HG02973 (cell line): ENCODE data around the gene AWAT2.

ENCODE experiments used
- ATAC-seq: cut with Tn5 transposase; IDR thresholded peaks from one replicate; pipeline ENCODE4 v1.9.1; 2021; ENCODE audit warnings: moderate library complexity; ENCODE audit not compliant: unreplicated experiment

Gene AWAT2, protein sequence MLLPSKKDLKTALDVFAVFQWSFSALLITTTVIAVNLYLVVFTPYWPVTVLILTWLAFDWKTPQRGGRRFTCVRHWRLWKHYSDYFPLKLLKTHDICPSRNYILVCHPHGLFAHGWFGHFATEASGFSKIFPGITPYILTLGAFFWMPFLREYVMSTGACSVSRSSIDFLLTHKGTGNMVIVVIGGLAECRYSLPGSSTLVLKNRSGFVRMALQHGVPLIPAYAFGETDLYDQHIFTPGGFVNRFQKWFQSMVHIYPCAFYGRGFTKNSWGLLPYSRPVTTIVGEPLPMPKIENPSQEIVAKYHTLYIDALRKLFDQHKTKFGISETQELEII

DNA sequence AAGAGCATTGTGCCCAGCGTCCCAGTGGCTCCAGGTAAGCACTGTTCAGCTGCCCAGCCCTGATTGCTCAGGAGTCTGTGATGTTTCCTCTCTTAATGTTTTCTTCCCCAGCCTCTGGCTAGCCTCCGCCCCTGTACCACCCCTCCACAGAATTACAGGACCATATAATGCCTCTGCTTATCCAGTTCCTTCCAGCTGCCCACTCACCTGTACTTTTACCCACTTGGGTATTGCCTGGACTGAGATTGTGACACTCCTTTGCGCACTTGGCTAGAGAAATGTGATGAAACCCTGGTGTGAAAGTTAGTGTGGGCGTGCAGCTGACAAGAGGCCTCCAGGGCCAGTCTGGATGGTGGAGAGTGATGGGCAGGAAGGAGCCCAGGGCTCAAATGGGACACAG is at the start of gene AWAT2:
AWAT2 (minus strand) TSS at position 14 of the 400 bp plus-strand sequence; CDS start at position 8, 6 bp downstream.
- ATAC-seq, result no peak

DNA sequence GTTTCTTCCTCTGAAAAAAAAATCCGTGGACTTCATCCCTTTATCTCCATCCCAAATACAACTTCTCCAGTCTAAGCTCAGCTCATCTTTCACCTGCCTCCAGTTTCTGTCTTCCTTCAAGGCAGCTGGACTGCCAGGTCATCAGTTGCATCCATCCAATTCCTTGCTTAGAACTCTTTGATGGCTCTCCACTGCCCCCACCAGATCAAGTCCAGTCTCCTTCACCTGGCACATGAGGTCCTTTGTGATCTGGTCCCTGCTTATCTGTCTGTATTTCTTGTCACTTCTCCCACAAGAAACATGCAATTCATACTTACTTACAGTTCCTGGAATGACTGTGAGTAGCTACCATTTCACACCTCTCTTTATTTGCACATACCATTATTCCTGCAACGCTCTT is 46.3 kb upstream of the AWAT2 start:
- ATAC-seq, result no peak

DNA sequence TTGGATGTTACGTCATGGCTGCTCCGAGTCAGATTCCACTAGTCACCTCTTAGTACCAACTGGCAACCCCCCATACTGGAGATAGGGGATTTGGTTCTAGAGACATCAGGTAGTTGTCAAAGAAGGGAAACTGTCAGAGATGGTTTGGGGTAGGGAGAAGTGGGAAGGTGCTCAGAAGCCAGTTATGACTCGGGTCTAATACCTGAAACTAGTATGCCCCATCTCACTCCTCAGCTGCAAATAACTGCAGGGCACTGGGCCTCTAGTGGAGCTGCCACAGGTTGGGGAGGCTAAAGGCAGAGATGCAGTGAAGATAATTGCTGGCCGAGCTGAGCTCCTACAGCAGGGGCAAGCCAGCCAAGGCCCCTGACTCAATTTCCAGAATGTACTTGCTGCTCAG is 42.5 kb upstream of the AWAT2 start:
- no peak for ATAC-seq

DNA sequence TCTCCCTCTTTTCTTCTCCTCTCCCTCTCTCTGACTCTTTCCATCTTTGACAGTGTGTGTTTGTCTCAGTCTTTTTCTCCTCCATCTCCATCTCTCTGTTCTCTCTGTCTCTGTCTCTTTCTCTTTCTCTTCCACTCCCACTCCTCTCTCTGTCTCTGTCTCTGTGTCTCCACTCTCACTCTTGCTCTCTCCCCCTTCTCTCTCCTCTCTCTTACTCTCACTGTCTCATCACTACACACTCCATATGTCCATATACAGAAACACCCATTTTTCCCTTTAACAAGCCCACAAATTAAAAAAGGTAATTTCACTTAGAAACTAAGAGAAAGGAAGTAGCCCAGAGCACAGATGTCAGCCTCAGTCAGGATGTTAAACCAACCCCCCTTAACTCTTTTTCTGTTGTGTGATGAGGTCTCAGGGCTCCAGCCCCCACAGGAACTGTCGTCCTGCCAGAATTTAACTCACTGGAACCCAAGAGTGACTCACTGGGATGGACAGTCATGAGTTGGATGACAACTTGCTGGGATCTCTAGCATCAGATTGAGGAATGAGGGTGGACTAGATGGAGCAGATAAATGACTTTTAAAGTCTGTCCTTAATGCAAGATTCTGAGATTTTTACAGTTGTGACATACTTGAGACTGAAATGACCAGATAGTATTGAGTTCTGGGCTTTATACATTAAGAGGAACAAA is 40.0 kb upstream of the AWAT2 start:
- ATAC-seq, result no peak

DNA sequence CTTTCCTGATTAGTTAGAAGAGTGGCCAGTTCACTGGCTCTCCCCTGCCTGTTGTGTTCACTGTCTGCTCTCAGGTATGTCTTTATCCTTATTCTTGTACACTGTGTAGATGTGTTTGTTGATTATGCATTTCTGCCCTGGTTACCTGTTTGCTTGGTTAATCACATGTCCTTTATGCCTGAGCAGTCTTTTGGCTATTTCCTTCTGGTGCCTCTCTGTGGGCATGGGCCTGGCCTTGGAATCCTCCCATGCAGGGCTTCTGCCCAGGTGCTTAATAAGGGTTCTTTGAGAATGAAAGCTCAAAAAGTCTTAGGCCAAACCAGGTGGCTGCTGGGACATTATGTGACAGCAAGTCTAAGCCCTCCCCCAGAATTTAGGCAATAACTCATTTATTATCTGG is 39.0 kb upstream of the AWAT2 start:
- no peak for ATAC-seq

DNA sequence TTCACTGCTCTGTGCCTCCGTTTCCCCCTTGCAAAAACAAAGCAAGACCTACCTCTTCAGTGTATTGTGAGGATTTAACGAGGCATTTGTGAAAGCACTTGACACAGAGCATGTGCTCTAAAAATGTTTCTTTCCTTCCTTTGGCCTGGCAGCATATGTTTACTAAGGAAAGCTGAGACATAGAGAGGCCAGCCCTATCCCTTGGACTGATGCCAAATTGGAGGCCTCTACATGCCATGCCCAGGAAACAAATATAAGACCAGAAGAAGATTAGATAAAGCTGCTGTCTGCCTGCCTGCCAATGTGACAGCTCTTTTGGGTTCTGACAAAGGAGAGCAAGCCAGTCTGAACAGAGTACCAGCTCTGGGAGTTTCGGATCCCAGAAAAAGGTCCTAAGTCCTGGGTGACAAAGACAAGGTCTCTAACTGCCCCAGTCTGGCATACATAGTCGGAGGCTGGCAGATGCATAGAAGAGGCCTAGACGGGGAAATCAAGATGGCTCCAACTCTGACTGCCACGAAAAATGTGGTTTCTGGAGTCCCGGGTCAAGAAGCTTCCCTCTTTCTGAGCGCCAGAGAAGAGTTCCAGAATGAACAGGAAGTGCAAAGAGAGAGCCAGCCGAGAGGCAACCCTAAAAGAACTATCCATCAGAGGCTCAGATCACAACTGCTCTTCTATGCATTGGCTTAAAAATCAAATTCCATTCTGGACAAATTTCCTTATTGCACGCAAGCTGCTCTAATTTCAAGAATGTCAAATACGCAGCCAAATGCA is 38.3 kb upstream of the AWAT2 start:
- no peak for ATAC-seq

DNA sequence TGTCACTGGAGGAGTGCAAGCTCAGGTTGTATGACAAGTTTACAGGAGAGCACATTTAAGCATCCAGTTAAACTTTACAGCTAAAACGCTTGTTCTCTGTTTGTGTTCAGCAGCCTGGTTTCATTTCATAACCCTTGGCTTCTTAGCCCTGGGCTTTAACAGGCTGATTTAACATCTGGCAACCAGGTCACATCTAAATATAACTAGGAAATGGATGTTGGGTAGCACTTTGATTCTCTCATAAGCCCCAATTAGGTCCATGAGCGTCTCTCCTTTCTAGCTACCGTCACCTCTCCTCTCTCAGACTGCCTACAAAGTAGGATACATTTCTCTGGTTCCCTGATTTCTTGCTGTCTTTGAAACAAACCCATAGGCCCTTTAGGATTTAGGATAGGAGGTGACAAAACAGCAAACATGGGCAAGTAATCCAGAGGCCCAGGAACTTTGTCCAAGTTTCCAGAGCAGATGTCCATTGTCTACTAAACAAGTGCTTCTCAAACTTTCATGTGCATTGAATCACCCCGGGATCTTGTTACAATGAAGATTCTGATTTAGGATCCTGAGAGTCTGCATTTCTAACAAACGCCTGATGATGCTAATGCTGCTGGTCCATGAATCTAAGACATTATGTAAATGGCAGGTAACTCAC is 35.0 kb upstream of the AWAT2 start:
- ATAC-seq, result no peak

DNA sequence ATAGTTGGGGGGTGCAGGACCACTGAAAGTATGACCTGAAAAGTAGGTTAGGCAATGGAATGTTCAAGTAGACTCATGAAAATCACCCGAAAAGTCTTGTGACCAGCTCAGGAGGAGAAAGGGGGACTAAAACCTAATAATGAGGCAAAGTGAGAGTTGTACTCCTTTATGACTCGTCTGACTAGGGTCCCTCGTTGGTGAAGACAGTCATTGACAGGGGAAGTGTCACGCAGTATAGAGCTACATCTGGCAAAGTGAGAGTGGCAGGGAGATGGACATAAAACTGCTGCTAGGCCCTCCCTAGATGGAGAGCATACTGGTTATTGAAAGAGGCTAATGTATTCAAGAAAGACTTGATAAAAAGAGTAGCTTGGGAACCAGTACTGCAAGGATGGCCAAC is 33.0 kb upstream of the AWAT2 start:
- no peak for ATAC-seq

DNA sequence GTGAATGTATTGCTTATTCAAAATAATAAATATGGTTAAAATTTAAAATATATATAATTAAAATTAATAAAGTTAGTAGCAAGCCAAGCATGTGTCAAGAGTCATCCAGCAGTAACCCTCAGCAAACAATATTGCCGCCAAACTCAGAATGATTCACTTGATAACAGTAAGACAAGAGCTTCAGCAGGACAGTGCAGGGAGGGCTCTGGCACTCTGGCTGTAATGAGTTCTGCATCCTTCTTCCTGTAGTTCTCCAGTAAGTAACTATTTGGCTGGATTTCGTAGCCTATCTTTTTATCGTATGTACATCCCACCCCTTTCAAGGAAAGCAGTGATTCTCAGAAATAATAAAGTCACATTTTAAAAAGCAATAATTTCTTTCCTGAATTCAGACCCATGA is 30.1 kb upstream of the AWAT2 start:
- ATAC-seq, result no peak

DNA sequence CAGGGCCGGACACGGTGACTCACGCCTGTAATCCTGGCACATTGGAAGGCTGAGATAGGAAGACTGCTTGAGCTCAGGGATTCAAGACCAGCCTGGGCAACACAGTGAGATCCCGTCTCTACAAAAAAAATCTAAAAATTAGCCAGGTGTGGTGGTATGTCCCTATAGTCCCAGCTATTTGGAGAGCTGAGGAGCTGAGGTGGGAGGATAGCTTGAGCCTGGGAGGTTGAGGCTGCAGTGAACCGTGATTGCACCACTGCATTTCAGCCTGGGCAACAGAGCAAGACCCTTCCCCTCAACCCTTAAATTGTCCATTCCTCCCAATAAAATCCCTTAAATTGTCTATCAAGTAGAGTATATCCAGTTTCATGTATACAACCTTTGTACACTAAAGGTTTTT is 29.6 kb upstream of the AWAT2 start:
- no peak for ATAC-seq

DNA sequence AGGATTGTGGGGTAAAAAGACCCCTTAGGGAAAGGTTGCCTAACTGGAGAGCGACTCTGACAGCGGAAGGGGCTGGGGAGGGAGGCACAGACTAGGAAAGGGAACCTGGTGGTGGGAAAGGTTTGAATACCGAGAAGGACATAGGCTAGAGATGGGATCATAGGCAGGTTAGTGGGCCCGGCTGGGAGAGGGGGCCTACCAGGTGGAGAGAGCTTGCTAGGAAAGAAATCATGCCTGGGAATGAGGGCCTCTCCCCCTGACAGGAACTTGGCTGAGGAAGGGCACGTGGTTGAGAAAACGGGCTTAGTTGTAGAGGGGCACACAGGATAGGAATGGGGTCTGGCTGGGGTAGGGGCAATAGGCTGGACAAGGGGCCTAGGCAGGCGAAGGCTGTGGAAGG is 16.9 kb upstream of the AWAT2 start:
- no peak for ATAC-seq

DNA sequence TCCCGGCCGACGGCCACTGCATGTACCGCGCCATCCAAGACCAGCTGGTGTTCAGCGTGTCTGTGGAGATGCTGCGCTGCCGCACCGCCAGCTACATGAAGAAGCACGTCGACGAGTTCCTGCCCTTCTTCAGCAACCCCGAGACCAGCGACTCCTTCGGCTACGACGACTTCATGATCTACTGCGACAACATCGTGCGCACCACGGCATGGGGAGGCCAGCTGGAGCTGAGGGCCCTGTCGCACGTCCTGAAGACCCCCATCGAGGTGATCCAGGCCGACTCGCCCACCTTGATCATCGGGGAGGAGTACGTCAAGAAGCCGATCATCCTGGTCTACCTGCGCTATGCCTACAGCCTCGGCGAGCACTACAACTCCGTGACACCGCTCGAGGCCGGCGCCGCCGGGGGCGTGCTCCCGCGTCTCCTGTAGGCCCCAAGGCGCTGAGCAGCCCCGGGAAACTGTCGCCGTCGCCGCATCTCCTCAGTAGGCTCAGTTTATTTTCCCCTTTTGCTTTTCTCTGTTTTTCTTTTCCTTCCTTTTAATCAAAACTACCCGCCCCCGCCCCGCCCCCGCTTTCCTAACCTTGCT is 13.3 kb upstream of the AWAT2 start:
- no peak for ATAC-seq

DNA sequence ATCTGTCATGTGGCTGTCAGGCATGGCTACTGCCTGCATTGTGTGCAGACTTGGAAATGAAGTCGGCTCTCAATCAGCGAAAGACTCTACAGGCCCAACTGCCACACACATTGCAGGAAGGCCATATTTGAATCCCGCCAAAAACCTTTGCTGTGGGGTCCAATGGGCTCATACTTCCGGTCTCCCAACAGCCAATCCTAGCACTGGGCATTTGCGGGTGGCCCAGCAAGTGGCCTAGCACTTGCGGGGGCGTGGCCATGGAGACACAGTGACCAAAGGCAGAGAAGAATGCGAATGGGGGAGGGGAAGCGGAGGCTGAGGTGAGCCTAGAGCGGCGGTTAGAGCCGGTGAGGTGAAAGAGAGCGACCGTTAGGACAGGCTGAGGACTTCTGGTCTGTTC is 12.3 kb upstream of the AWAT2 start, which contains the start of gene OTUD6A:
OTUD6A (plus strand) TSS at position 382 of the 400 bp plus-strand sequence. CDS start 68 bp downstream, outside the sequence.
- no peak for ATAC-seq

DNA sequence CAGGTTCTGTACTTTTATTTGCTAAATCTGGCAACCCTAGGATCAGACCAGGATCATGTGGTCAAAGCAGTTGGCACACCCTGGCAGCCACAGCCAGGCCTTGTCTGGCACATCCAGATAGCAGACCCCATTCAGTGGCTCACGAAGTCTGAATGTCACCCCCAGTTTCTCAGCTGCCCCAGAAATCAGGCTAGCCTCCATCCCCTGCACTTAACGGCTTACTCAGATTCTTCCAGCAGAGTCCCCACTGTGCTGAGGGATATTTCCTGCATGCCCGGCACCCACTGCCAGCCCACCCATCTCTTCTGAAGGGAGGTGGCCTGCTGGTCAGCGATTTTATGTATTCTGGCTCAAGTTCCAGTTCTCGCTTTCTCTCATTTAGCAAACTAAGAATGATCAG is 4.7 kb upstream of the AWAT2 start:
- no peak for ATAC-seq

DNA sequence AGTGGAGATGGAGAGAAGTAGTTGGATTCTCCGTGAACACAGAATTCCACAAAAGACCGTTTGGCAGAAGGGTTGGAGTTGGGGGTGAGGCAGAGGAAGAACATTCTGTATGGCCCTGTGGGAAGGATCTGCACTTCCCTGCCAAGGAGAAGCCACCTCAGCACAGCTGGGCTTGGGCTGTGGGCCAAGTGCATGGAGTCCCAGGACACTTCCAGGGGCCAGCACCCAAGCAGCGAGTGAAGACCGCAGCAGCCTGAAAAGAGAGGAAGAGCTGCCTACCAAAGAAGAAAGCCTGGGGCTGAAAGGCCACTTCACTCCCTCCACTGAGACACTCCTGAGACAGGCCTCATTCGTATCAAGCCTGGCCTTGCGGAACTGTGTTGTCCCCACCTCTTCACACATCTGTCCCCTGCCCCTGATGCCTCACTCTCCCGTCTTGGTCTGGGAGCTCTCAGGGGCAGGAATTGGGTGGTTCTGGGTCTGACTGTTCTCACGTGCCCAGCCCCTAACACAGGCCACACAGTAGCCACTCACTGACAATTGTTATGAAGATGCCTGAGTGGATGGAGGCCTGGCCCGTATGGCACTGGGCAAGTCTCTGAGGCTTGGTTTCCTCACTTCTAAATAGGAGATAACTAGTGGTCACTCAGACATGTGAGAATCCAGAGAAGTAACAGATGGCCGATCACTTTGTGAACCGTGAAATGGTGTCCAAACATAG is 3.3 kb upstream of the AWAT2 start:
- ATAC-seq, result no peak

DNA sequence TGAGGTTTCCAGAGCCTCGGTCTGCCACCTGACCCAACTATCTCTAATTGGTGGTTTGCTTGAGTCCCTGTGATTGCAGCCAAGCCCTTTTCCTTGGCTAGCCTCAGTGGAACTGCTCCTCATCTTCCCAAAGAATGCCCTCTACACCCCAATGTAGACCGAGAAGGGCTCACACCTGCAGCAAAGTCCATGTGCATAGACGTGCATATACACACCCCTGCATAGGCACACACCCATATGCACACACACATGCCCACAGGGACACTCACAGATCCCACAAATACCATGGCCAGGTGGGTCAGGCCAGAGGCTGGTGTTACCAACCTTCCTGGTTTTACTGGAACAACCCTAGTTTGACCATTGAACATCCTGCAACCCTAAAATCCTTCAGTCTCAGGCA is 332 bp downstream of the AWAT2 start:
- no peak for ATAC-seq

DNA sequence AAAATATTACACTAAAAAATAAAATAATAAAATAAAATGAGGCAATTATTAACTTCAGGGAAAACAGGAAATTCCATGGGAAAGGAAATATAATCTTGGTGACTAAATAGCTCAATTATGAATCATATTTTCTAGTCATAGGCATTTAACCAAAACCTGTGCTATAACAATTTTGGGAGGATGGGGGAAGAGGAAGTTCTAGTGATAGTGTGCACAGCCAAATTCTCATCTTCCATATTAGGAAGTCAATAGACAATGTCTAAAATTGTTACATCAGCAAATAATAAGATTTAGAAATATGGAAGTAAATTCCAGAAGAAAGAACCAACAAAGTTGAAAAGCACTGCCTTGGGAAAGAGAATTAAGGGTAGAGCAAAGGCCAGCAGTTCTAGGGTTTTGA is 2.8 kb downstream of the AWAT2 start:
- ATAC-seq, result no peak

DNA sequence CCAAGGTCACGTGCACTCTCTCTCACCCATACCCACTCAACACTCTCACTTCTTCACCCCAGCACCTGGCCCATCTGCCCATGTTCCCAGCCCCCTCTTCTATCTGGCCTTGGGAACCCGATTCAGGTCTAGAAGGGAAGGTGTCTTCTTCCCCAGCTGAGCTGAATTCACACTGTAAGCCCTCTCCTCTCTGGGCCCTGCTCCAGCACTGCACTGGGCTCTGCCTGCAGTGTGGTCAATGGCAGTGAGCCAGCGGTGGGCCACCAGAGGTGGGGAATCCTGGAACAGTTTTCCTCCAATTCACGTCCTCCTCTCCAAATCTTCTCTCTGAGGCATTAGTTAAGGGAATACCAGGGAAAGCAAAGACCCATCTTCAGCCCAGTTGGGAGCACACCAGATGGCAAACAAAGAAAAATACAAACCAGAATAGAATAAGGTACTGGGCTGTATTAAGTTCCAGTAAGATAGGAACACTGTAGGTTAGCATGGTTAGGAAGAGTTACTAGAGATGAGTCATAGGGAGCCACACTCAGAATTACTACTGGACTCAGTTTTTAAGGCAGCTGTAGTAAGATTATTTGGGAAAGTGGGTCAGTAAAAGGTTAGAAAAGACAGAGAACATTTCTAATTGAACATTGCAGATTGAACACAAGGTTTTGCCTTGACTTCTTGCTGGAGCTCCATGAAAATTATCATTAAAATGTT is 5.0 kb downstream of the AWAT2 start:
- ATAC-seq, result no peak

DNA sequence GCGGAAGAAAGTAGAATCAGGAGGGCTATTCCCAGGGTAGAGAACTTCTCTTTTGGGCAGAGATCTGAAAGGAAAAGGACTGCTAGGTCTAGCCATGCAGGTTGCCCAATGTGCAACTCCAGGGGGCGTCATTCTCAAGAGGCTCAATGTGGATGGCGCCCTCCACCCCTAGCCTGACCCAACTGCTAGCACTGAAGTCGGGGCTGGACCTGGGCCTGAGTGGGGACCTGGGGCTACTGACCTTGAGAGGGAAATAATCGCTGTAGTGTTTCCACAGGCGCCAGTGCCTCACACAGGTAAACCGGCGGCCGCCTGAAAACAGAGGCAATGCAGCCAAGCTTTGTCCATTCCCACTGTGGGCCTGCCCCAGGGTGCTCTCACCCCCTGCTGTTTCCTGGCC is 6.1 kb downstream of the AWAT2 start:
- no peak for ATAC-seq
